Panc1 (cell line): Measurements from ENCODE around the gene SENP6.

ENCODE experiments used
- CTCF ChIP-seq: fragments of 450-650 bp; IDR thresholded peaks from 2 replicates; pipeline ENCODE4 v1.5.1; 2017; ENCODE audit warnings: mild to moderate bottlenecking
- POLR2AphosphoS5 ChIP-seq: IDR thresholded peaks from 2 replicates; pipeline ENCODE4 v1.6.1; 2012; ENCODE audit warnings: mild to moderate bottlenecking, low read depth, low read length, moderate library complexity
- REST ChIP-seq, 2 experiments: IDR thresholded peaks; 2 replicates each; pipeline ENCODE4 v1.6.1; 2011 to 2012; ENCODE audit warnings: low read depth in 2 of 2, control low read depth in 1 of 2, low read length in 1 of 2, mild to moderate bottlenecking in 1 of 2, moderate library complexity in 1 of 2; ENCODE audit not compliant: insufficient read depth in 1 of 2

- no peak for TF ChIP-seq CTCF
- no peak for TF ChIP-seq POLR2AphosphoS5
- TF ChIP-seq REST (IDR thresholded peaks at IDR 0.05; ENCODE audit: insufficient read depth in 1 of 2, low read depth in 2 of 2, low read length in 1 of 2): no peak
These were observed 21.8 kb downstream of the SENP6 start for GRCh38 chr6:75623491-75623890.
